ENCODE data around the gene SAMHD1.

SAMHD1 gene

DNA sequence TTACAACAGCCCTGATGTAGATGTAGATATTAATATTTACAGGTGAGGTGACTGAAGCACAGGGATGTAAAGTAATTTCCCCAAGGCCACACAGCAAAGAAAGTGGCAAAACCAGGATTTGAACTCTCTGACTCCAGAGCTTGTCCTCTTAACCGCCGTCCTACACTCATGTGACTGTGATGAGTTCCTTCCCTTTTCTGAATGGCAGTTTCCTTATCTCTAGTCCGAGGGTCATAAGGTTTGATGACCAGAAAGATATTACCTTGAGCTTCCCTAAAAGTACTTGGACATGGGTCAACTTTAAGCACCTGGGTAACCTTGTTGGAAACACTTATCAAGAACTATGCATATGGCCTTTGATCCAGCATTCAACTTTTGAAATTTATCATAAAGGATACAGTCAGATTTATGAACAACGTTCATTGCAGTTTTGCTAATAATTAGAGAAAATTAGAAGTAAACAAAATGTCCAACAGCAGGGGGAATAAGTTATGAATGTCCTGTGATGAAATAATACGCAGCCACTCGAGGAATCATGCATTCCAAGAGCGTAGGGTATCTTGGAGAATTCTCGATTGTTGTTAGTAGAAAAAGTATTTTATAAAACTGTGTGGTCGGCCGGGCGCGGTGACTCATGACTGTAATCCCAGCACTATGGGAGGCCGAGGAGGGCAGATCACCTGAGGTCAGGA is 77.9 kb downstream of the SAMHD1 start:
- no peak for DNase-seq (ENCODE audit: low read depth, low spot score)

DNA sequence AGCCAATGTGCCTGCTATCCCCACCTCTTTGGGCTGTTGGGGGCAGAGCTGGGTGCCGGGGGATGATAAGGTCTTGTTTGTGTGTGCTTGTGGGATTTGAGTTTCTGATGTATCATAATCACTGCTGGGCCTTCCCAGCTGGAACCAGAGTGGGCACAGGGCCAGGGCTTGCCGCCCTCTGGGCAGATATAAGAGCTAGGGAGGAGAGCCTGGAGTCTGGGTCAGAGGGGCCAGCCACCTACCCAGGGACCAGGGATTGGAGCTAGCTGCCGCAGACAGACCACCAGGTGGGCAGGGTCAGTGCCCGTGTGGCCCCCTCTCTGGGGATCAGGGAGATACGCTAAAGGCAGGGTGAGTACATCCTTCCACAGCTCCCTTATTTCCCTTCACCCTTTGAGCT is 78.7 kb downstream of the SAMHD1 start:
- no peak for DNase-seq (ENCODE audit: low read depth, low spot score)

DNA sequence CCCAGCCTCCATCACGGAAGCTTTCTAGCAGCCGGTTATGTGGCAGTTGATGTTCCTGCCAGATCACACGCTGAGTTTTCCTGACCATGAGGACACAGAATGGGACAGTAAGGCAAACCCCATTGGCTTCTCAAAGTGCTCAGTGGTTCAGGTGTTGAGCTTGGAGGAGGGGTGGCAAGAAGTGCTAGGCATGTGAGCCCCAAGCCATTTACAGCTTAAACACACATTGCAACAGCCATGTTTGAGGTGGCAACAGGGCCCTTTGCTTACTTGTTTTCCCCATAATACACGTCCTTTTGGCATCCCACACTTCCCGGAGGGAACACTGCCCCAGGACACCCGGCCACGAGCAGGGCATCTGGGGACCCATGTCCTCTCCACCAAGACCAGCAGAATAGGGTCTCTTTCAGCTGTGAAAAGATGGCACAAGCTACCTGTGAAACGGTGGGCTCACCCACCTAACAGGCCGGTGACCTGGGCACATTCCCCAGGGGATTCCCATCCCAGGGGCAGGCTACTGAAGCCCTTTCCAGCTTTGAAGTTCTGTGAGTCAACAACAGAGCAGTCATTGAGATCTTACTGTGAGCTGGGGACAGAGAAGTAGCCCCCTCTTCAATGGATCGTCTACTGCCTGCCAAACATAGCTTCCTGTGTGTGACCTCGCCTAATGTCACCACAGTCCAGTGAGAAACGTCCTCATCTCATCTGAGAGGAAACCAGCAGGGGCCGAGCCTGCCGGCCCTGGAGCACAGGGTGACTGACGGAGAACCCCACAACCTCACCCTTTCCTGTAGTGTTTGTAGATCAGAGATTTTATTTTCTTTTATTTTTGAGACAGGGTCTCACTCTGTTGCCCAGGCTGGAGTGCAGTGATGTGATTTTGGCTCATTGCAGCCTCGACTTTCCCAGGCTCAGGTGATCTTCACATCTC is 79.6 kb downstream of the SAMHD1 start:
- no peak for DNase-seq (ENCODE audit: low read depth, low spot score)

DNA sequence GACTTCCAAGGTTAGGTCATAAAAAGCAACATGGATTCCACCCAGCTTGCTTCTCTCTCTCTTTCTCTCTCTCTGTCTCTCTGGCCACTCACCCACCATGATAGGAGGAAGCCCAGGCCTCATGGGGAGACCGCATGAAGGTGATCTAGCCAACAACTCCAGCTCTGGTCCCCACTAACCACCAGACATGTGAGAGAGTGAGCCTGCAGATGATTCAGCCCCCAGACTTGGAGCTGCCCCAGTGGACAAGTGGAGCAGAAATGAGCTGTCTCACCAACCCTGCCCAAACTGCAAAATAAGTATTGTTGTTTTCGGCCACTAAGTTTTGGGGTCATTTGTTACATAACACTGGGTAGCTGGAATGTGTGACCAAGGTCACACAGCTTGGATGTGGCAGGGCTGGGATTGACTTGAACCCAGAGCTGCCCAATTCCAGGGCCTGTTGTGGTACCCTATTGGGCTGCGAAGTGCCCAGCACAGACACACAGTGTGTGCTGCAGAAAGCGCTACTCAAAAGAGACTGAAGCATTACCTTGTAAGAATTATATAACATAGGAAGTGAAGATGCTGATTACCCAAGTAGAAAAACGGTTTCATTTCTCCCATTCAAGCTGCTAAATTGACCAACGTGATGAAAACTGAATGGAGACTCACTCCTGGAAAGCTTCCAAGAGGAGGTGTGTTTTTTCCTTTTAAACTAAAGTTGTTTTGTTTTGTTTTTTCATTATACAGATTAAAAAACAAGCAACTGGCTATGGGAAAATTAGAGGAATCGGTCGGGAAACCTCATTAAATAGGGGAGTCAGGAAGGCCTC is 84.6 kb downstream of the SAMHD1 start:
- no peak for DNase-seq (ENCODE audit: low read depth, low spot score)

DNA sequence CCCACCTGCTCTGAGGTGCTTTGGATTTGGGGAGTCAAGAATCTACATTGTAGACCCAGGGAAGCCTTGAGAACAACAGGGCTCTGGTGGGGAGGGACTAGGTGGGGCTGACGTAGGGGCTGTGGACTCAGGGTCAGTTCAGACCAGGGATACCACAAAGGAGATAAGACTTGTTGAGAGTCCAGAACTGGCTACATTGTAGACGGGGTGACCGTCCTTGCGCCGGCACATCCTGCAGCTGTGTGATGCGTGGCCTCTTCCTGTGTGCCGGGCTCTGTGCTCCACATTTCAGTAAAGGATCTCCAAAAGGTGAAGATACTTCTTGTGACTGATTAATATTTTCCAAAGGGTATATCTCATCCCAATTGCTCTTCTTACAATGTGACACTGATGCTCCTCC is 85.3 kb downstream of the SAMHD1 start:
- DNase-seq (ENCODE audit: low read depth, low spot score): no peak

DNA sequence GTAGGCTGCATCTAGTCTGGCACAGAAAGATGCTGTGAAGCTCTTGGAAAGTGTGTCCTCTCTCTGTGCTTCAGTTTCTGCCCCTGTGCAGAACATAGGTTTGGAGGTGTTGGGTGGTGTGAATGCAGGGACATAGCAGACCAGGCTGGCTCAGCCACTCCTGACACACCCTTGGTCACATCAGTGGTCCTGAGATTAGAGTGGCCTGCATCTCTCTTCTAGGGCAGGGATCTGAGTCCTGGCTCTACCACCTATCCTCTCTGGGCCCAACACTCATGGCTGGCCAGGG is 85.7 kb downstream of the SAMHD1 start:
- no peak for DNase-seq (ENCODE audit: low read depth, low spot score)

DNA sequence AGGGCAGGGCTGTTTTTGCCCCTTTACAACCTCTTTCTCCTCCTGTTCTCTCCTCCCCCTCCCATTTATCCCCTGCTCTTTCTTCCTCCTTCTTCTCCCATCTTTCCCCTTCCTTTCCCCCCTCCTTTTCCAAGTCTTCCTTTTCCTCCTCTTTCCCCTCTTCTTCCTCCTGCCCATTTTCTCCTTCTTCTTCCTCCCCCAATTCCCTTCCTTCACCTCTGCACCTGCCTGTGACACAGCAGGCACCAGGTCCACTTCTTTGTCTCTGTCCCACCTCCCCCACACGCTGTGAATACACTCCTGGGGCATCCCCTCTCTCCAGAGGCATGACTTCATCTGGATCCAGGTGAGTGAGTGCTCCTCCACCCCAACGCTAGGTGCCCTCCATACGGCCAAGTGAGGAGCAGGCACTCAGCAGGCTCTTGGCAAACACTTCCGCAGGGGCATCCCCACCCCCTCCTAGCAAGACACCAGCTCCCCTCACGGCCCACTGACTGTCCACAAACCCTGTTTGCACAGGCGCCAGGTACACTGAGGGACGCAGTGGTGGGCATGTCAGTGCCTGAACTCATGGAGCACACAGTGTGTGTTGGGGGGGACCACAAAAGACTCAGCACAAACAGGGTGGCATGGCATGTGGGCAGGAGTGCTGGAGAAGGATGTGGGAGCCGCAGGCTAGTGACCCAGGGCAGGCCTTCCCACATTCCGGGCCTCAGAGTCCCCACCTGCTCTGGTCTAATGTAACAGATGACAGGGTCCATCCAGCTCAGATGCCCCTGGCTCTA is 86.2 kb downstream of the SAMHD1 start:
- no peak for DNase-seq (ENCODE audit: low read depth, low spot score)

DNA sequence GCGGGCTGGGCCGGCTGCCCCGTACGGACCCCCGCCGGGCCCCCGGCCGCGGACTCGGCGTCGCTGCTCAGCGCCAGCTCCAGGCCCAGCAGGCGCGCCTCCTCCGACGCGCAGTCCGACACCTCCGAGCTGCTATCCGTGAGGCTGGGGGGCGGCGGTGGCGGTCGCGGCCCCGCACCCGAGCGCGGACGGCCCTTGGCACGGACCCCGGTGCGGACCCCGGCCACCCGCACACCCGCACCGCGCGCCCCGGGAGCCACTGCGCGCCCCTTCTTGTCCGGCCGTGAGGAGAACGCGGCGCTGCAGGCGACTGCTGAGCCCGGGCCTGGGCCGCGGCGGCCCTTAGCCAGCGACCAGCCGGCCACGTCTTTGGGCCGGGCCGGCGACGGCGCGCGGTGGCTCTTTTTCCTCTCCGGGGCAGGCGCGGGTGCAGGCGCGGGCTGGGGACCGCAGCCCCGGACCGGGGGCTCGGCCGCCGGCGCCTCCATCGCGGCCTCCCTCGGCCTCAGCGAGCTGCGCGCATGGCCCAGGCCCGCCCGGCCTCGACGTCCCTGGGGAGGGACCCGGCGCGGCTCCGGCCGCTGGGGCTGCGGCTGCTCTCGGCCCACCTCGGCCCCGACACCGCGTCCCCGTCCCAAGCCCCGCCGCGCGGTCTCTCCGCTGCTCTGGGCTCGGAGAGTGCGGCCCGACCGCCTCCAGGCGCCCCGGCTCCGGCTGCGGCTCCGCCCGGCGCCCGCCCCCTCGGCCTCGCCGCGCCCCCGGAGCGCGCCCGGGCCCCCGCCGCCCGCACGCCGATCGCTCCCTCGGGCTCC is 88.4 kb downstream of the SAMHD1 start:
- DNase-seq (ENCODE audit: low read depth, low spot score): no peak

DNA sequence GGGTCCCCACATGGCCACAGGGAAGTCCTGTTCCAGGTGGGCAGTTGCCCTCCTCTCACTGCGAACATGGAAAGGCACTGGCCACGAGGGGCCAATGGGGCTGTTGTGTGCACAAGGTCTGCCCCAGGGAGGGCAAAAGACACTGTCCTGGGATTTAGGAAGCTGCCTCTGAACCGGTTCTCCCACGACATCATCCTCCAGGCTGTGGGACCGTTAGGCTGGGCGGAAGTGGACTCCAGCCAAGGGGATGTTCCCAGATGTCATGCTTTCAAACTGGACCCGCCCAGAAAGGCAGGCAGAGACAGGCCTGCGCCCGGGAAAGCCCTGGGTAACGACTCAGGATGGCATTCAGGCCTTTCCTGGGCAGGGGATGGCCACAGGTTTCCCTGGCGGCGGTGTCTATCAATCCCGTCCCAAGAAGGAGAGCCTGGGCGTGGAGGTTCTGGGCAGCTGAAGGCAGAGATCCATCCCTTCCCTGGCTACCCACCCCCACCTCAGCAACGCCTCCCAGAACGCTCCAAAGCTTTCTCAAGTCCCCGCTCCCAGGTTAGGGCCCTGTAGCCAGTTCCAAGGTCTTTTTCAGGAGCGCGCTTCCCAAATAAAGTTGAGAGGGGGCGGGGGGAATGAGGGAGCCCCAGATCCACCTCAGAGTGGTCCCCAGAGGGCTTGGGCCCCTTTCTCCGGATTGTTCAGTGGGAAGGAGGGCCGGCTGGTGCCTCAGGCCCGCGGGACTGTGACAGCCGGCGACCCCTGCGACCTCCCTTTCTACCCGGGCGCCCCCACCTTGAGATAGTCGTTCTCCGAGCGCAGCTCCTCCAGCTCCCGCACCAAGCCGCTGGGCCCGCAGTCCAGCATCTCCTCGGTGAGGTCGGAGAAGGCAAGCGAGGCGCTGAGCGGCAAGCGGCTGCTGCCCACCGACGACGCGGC is 89.4 kb downstream of the SAMHD1 start:
- peak; percentile 58 for DNase-seq (ENCODE audit: low read depth, low spot score)

DNA sequence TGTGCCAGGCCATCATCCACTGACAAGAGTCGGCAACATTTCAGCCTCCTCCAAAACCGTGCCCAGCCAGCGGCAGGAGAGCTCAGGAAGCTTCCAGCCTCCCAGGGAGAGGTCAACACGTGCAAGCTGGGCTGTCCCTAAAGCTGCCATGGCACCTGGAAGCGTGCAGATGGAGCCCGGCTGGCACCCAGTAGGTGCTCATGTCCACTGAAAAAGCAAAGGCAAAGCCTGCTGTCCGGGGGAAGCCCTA is 90.0 kb downstream of the SAMHD1 start:
- no peak for DNase-seq (ENCODE audit: low read depth, low spot score)

DNA sequence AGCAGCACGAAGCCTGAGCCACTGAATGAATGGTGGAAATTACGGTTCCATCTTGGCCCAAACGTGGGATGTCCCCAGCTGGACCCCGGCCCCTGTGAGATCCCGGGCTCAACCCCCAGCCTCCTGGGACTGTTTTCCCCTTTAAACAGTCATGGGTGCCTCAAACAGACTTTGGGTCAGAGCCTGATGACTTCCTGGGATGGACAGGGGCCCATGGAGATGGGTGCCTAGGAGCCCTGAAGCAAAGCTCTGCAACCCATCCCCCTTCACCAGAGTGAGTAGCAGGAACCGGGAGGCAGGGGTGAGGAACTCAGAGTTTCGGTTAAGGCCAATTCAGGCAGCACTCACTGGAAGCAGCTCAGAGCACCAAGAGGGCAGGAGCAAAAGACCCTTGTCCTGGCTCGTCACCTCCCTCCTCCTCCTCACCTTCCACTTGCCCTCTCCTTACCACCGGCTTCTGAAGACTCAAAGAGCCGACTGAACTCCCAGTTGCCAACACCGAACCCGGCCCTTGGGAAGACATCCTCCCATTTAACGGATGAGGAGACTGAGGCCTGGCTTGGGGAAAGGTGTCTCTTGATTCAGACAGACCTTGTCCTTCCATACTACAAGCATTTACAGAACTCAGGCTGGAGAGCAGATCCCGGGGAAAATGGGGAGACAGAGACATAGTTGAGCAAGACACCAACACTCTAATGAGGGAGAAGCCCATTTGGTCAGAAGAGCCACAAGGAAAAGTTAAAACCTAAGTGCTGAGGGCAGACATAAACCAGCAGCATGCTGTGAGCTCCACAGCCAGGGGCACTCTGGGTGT is 90.5 kb downstream of the SAMHD1 start:
- no peak for DNase-seq (ENCODE audit: low read depth, low spot score)

DNA sequence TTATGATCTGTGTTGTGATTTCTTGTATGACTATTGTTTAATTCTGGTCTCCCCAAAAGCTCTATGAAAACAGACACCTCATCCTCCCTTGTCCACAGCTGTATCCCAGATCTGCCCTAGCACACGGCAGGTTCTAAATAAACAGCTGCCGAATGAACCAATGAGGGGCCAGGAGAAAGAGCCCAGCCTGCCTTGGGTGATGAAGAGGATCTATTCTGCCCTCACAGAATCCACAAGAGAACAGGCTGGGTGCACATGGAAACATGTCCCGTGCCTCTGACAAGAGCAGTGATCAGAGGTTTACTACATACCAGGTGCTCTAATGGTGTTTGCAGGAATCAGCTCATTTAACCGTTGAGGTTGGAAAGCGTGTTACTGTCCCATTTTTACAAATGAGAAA is 91.2 kb downstream of the SAMHD1 start:
- no peak for DNase-seq (ENCODE audit: low read depth, low spot score)

DNA sequence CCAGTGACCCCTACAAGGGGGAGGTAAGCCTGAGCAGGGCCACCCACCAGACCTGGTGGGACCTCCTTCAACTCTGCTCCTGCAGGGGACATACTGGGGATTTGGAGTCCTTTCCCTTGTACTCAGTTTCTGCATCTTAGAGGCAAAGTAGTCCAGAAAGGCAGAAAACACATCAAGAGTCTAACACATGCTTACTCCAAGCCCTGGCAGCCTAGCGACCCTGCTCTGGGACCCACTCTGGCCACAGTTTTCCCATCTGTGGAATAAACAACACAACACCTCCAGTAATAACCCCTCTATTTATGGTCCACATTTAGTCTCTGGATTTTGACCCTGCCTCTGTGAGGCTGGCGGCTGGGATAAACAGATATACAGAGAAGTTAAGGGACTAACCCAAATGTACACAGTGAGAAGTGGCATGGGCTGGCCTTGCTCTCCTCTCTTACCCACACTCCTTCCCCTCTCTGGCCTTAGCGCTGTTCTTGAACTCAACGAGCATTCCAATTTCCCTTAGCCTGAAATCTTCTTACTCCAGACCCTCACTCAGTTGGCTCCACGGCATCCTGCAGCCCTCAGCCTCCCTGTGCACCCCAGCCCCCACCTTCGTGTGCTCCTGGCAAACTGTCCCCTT is 91.7 kb downstream of the SAMHD1 start:
- no peak for DNase-seq (ENCODE audit: low read depth, low spot score)

DNA sequence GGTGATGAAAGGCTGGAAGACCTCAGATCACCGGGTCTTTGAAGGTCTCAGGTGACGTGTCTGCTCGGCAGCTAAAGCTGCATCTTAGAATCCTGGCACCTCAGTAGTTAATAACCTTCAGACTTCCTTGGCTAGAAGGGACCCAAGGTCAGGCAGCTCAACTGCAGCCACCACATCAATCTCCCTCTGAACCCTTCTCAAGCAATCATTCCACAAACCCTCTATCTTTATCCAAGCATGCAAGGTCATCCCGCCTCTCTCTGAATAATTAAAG is 92.3 kb downstream of the SAMHD1 start:
- DNase-seq (ENCODE audit: low read depth, low spot score): no peak

DNA sequence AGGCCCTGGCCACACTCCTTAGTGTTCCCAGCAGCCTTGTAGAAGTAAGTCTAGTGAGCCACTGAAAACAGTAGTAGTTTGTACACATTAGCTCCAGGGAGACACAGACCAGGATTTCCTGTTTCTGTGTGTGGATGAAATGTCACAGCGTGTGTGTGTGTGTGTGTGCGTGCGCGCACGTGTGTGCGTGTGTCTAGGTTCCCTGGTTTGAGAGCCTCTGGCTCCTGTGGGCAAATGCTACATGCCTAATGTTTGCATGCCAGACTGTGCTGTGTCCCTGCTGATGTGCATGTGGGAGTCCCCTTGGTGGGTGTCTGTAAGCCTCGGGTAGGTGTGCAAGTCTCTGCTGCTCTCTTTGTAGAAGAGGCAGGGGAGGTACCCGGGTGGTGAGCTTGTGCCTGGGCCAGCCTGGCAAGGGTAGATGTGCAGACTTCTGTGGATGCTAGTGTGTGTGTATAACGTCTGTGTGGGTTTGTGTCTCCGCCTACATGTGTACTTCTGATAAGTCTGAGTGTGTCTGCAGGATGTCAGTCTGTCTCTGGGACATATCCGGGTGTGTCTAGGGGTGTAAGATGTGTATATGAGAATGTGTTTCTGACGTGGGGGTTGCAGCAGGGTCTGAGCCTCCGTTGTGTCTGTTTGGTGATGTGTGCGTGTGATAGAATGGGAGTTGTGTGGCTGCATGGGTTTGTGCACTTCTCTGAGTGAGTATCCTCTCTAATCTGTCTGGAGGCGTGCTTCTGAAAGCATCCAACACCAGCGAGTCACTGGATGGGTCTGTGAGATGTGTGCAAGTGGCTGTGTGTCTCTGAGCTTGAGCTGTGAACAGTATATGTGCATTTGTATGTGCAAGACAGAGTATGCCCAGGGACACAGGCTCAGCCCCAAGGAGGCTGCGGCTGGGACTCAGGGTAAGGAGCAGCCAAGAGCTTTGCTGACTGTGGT is 94.5 kb downstream of the SAMHD1 start:
- no peak for DNase-seq (ENCODE audit: low read depth, low spot score)

DNA sequence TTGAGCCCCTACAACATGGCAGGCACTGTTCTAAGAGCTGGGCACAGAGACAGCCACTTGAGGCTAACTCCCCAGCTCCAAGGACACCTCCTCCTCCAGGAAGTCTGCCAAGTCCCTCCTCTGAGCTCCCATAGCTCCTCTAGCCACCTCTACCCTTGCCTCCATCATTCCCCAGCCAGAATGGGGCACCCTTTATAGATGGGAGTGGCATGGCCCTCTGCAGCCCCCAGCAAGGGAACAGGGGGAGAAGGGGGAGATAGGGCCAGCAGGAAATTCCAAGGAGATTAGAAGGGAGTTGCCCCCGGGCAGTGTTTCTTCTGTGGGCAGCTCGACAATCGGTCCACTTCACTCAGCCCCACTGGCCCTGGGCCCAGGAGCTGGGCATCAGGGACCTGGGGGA is 95.3 kb downstream of the SAMHD1 start:
- DNase-seq (ENCODE audit: low read depth, low spot score): no peak

DNA sequence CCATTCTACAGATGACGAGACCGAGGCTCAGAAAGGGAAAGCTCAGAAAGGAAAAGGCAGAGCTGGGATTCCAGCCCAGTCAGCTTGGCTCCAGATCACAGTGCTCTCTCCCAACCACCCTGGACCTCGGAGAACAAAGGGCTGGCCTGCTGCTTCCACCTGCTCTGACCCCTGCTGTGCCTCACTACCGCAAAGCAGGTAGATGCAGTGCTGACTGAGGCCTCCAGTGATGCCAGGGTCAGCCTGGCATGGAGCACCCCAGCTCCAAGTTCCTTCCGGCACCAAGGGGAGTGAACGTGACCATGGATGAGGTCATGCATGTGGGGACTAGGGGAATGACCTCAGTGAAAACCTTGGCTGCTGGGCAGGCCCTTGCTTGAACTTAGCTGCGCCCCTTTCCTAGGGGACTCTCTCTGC is 96.3 kb downstream of the SAMHD1 start:
- DNase-seq (ENCODE audit: low read depth, low spot score): no peak

Measured in smooth muscle cell of the brain vasculature (primary cell).